Effector memory CD4-positive, alpha-beta T cell (primary cell): ENCODE data around the gene PAK2.
A peak's percentile ranks its signal among the peaks of the same experiment; 100 is the strongest.
"Not testable (repeated sequence)": the region's sequence is repeated elsewhere in the genome, so short reads cannot be mapped to it uniquely, and the experiment has no call there.

Experiments used
- DNase-seq, 3 donors: peaks; one replicate each; pipeline ENCODE4 v3.0.0-alpha.2; 2020
- H3K27ac ChIP-seq: 2 replicates; pipeline ENCODE4 v1.7.0; 2013; ENCODE audit warnings: mild to moderate bottlenecking, low read length, moderate library complexity; ENCODE audit not compliant: insufficient read depth, poor library complexity, severe bottlenecking
- H3K27me3 ChIP-seq: replicated peaks from 2 replicates; pipeline ENCODE4 v1.7.0; 2013; ENCODE audit warnings: mild to moderate bottlenecking, low read length; ENCODE audit not compliant: insufficient read depth, control insufficient read depth, poor library complexity, severe bottlenecking
- H3K36me3 ChIP-seq: 2 replicates; pipeline ENCODE4 v1.7.0; 2013; ENCODE audit warnings: mild to moderate bottlenecking, low read length, moderate library complexity; ENCODE audit not compliant: control insufficient read depth, insufficient read depth
- H3K4me1 ChIP-seq: 2 replicates; pipeline ENCODE4 v1.7.0; 2013; ENCODE audit warnings: low read length, mild to moderate bottlenecking; ENCODE audit not compliant: control insufficient read depth, insufficient read depth, poor library complexity, severe bottlenecking
- H3K4me3 ChIP-seq: 2 replicates; pipeline ENCODE4 v1.7.0; 2013; ENCODE audit warnings: low read length, low read depth, mild to moderate bottlenecking; ENCODE audit not compliant: insufficient read depth, poor library complexity, severe bottlenecking
- H3K9me3 ChIP-seq: 2 replicates; pipeline ENCODE4 v1.7.0; 2013; ENCODE audit warnings: mild to moderate bottlenecking, low read length, moderate library complexity; ENCODE audit not compliant: control insufficient read depth

PAK2 gene

GRCh38 chr3:196706327-196706726 lies 33.3 kb upstream of the PAK2 start:
- Histone ChIP-seq H3K9me3 (no peaks in the 10 kb centered on the region), H3K27ac (no peak overlapping the region), H3K4me1 (peaks cover 5% of the 10 kb centered on the region), H3K4me3 (no peak overlapping the region), H3K36me3 (no peaks in the 10 kb centered on the region), H3K27me3 (no peaks in the 10 kb centered on the region)
- DNase-seq, result no peak

DNA sequence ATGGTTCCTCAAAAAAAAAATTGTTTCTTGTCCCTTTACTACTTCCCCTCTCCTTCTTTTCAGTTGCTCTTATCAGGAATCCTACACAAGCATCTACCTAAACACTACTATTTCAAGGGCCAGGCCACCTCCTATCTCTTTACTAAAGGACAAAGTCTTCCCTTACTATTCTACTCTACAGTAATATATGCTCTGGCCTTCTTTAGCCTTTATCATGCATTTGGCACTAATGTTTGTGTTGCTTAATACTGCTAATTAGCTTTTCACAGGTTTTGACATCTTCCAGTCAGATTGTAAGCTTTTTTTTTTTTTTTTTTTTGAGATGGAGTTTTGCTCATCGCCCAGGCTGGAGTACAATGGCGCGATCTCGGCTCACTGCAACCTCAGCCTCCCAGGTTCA lies 32.9 kb upstream of the PAK2 start:
- no peak for DNase-seq
- H3K27me3 ChIP-seq, result no peaks in the 10 kb centered on the region
- H3K9me3 ChIP-seq, result no peaks in the 10 kb centered on the region
- peaks cover 8% of the 10 kb centered on the region for H3K4me1 ChIP-seq
- H3K4me3 ChIP-seq, result no peak overlapping the region
- no peaks in the 10 kb centered on the region for H3K36me3 ChIP-seq
- H3K27ac ChIP-seq, result no peak overlapping the region

- no peak overlapping the region for H3K4me3 ChIP-seq
- H3K4me1 ChIP-seq, result peaks cover 8% of the 10 kb centered on the region
- no peaks in the 10 kb centered on the region for H3K36me3 ChIP-seq
- no peak overlapping the region for H3K27ac ChIP-seq
- no peaks in the 10 kb centered on the region for H3K9me3 ChIP-seq
- no peaks in the 10 kb centered on the region for H3K27me3 ChIP-seq
- DNase-seq, result no peak
These were observed 32.1 kb upstream of the PAK2 start for GRCh38 chr3:196707566-196707965.

GRCh38 chr3:196708467-196708866 lies 31.2 kb upstream of the PAK2 start:
- Histone ChIP-seq H3K4me3 (no peak overlapping the region), H3K9me3 (no peaks in the 10 kb centered on the region), H3K27me3 (no peaks in the 10 kb centered on the region), H3K27ac (no peak overlapping the region), H3K4me1 (peaks cover 12% of the 10 kb centered on the region), H3K36me3 (no peaks in the 10 kb centered on the region)
- DNase-seq, result no peak

DNA sequence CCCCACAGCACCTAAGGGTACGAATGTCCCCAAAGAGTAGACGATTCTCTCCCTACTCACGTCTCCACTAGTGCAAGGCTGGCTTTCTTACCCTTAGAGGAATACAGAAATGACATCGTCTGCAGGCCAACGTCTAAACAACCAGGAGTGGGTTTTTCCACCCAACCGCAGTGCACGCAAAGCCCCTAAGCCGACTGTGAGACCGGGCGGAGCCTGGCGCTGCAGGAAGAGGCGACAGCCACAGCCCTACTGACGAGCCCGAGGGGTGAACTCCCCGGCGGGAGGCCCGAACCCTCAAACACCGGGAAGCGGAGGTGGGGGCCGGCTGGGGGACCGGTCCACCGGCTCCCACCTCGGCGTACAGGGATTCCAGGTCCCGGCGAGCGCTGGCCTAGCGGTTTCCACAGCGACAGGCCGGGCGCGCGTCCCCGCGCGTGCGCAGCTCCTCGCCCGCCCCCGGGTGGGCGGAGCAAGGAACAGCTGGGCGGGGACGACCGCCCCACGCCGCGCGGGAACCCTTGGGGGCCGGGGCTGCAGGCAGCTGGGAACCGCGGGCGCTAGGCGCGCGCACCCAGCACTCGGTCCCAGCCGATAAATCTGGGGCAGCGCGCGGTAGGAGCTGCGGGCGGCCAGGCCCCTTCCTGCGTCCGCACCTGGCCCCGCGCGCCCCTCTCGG lies 27.7 kb upstream of the PAK2 start, which contains the start of the genes CEP19 and PIGX:
Gene CEP19 (minus strand): TSS at position 413 of the 676 bp plus-strand sequence. CDS start 3,593 bp downstream, outside the sequence.
Gene PIGX (plus strand): TSS at position 540 of the 676 bp plus-strand sequence.
- H3K36me3 ChIP-seq, result no peaks in the 10 kb centered on the region
- peak; percentile 88 to 95 (median 95) for DNase-seq
- peak within 1 kb of the TSS; percentile 48 for H3K4me3 ChIP-seq
- H3K4me1 ChIP-seq, result peaks cover 12% of the 10 kb centered on the region
- no peaks in the 10 kb centered on the region for H3K9me3 ChIP-seq
- H3K27ac ChIP-seq, result peak within 1 kb of the TSS; percentile 98
- no peaks in the 10 kb centered on the region for H3K27me3 ChIP-seq

- Histone ChIP-seq H3K36me3 (no peaks in the 10 kb centered on the region), H3K27ac (peak overlapping the region; percentile 98), H3K9me3 (no peaks in the 10 kb centered on the region), H3K27me3 (no peaks in the 10 kb centered on the region), H3K4me1 (peaks cover 12% of the 10 kb centered on the region), H3K4me3 (peak overlapping the region; percentile 48)
- DNase-seq, result peak in 2 of 3 donors; percentile 61 to 70
These were observed 26.9 kb upstream of the PAK2 start for GRCh38 chr3:196712514-196713413.

GRCh38 chr3:196717162-196717561 lies 22.5 kb upstream of the PAK2 start:
- not testable (repeated sequence) for H3K27me3 ChIP-seq, H3K4me3 ChIP-seq, H3K36me3 ChIP-seq, H3K27ac ChIP-seq, H3K4me1 ChIP-seq, DNase-seq, H3K9me3 ChIP-seq

DNA sequence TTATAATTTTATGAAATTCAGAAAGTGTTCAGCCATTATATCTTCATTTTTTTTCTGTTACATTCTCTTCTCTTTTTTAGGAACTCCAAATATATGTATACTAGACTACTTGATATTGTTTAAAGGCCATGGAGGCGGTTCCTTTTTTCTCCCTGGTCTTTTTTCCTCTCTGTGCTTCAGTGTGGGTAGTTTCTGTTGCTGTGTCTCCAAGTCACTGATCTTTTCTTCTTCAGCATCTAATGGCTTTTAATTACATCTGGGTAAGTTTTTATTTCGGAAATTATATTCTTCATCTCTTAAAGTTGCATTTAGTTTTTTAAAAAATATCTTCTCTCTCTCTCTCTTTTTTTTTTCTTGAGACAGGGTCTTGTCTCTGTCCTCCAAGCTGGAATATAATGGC lies 18.6 kb upstream of the PAK2 start:
- H3K27ac ChIP-seq, result no peak overlapping the region
- H3K4me1 ChIP-seq, result no peaks in the 10 kb centered on the region
- H3K9me3 ChIP-seq, result no peaks in the 10 kb centered on the region
- no peak overlapping the region for H3K4me3 ChIP-seq
- no peak for DNase-seq
- no peaks in the 10 kb centered on the region for H3K36me3 ChIP-seq
- no peaks in the 10 kb centered on the region for H3K27me3 ChIP-seq

- Histone ChIP-seq H3K36me3 (no peaks in the 10 kb centered on the region), H3K4me1 (peaks cover 10% of the 10 kb centered on the region), H3K4me3 (no peak overlapping the region), H3K27ac (no peak overlapping the region), H3K27me3 (no peaks in the 10 kb centered on the region), H3K9me3 (no peaks in the 10 kb centered on the region)
- no peak for DNase-seq
These were observed 12.6 kb upstream of the PAK2 start for GRCh38 chr3:196726788-196727675.
